ENCODE measurements around the gene ZDHHC7. TPM values are rescaled to one million over a fixed set of nuclear protein-coding genes. Genes with fewer than 3 reads are reported as not detected.

ZDHHC7 gene
- 108 and 220 TPM in 2 replicates for total RNA-seq

GRCh38 chr16:85010931-85011845, at the start of gene ZDHHC7:
ZDHHC7 (minus strand) TSS chr16:85011535; CDS start chr16:84990618, 20,917 bp downstream.

GRCh38 chr16:85027349-85027957, 16.1 kb upstream of the ZDHHC7 start, which contains the start of gene KIAA0513:
KIAA0513 (plus strand) TSS chr16:85027795; CDS start chr16:85067072, 39,277 bp downstream.

Other genes starting within 250 kb of the ZDHHC7 start
- 3.6 and 5.8 TPM in 2 replicates for gene CRISPLD2, start 191.6 kb downstream of the ZDHHC7 start, total RNA-seq
- 29.4 and 82.7 TPM in 2 replicates for gene KIAA0513, start 16.3 kb upstream of the ZDHHC7 start, total RNA-seq
- 0.17 TPM in 1 of 2 replicates, not detected in the other for gene CIBAR2, start 100.9 kb upstream of the ZDHHC7 start, total RNA-seq

Measured in smooth muscle cell of trachea (primary cell).